Lung (tissue), 12 donors: ENCODE results near the gene SMYD2. TPM values are rescaled to one million over a fixed set of nuclear protein-coding genes. Genes with fewer than 3 reads are reported as not detected.

Experiments
- ATAC-seq: fragments of 200-7000 bp; cut with Tn5 transposase; one replicate; pipeline ENCODE4 v1.9.1; 2020; ENCODE audit warnings: moderate number of reproducible peaks; ENCODE audit not compliant: insufficient read depth, low FRiP score
- DNase-seq, 3 donors: peaks; one replicate each; pipeline ENCODE4 v3.0.0-alpha.2; 2013 to 2017
- H3K27ac ChIP-seq, 2 donors: one replicate each; pipeline ENCODE4 v1.5.1; 2013; ENCODE audit warnings: mild to moderate bottlenecking in 2 of 2, moderate library complexity in 2 of 2, control low read depth in 1 of 2, inconsistent platforms in 1 of 2, low read depth in 1 of 2, low read length in 1 of 2
- H3K27me3 ChIP-seq, 3 donors: one replicate each; pipeline ENCODE4 v1.5.1; 2013; ENCODE audit warnings: low read length in 2 of 3; ENCODE audit not compliant: control insufficient read depth in 3 of 3, insufficient read depth in 3 of 3
- H3K36me3 ChIP-seq, 4 donors: one replicate each; pipeline ENCODE4 v1.5.1; 2013; ENCODE audit warnings: low read length in 4 of 4, mild to moderate bottlenecking in 1 of 4, moderate library complexity in 1 of 4; ENCODE audit not compliant: control insufficient read depth in 4 of 4, insufficient read depth in 4 of 4
- H3K4me1 ChIP-seq, 5 donors: one replicate each; pipeline ENCODE4 v1.5.1; 2013; ENCODE audit warnings: low read length in 5 of 5, mild to moderate bottlenecking in 2 of 5, moderate library complexity in 1 of 5; ENCODE audit not compliant: control insufficient read depth in 5 of 5, insufficient read depth in 5 of 5
- H3K4me3 ChIP-seq: one replicate; pipeline ENCODE4 v1.5.1; 2013; ENCODE audit warnings: mild to moderate bottlenecking, control low read depth, moderate library complexity
- H3K9ac ChIP-seq, 2 donors: one replicate each; pipeline ENCODE4 v1.5.1; 2013; ENCODE audit warnings: low read length in 2 of 2, control low read depth in 1 of 2; ENCODE audit not compliant: insufficient read depth in 1 of 2
- H3K9me3 ChIP-seq, 4 donors: one replicate each; pipeline ENCODE4 v1.5.1; 2013; ENCODE audit warnings: low read length in 3 of 4, mild to moderate bottlenecking in 1 of 4, moderate library complexity in 1 of 4; ENCODE audit not compliant: control insufficient read depth in 4 of 4, insufficient read depth in 3 of 4
- WGBS, 2 donors: extraction: QIAGEN DNeasy Blood & Tissue Kit; methylation state at CpG; one replicate each; pipeline ENCODE4 v1.1.7; 2013; 5-methylcytosine and 5-hydroxymethylcytosine counted together
- polyA plus RNA-seq, 2 donors: library from polyadenylated mRNA; stranded (reverse); fragments of 200-250 nt; gene quantifications; one replicate each; pipeline ENCODE4 v1.2.1, GENCODE V29; 2013
- total RNA-seq, 2 donors: library from RNA; depleted of rRNA in 1 of 2; stranded (reverse); fragments of >200 nt in 1 of 2; gene quantifications; one replicate each; pipeline ENCODE4 v1.2.1, GENCODE V29; 2014 to 2021
- TF ChIP-seq, protein P1 (sequence below): IDR thresholded peaks from 2 replicates; pipeline ENCODE4 v1.5.1; 2012; ENCODE audit warnings: mild to moderate bottlenecking; ENCODE audit errors: control extremely low read depth, extremely low read depth
- donor health status: control.
- donor health status: control.
- donor health status: Bipolar disorder and iron deficiency.
- donor health status: healthy.
- donor health status: DM: yes; HTN: yes; CAD: no.

Gene SMYD2
- total and polyA plus RNA-seq, 4 donors, result 20.6 to 48.6 (median 28.2) TPM

DNA sequence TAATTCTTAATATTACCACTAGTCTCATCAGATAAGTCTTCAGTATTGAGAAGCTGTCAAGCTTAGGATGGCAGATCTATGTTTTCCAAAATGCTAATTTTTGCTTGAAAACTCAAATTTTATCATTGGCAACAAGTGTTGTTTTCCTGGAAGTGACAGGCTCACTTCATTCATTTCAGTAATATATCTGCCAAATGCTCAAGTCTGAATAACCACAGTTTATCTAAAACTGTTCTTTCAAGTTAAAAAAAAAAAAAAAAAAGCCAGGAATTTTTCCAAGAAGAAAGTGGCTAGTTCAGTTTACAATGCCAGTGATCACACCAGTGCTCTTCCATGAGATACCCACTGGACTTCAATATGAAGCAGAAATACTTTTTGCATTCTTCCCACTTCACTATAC lies 20.6 kb downstream of the SMYD2 start:
- Histone ChIP-seq H3K4me3 (no peak overlapping the region), H3K27ac (no peak overlapping the region), H3K27me3 (no peaks in the 10 kb centered on the region), H3K36me3 (peaks cover 0 to 2% (median 0%) of the 10 kb centered on the region in 4 donors), H3K4me1 (peaks cover 0 to 27% (median 11%) of the 10 kb centered on the region in 5 donors), H3K9me3 (no peaks in the 10 kb centered on the region), H3K9ac (no peak overlapping the region)
- TF ChIP-seq, protein P1, sequence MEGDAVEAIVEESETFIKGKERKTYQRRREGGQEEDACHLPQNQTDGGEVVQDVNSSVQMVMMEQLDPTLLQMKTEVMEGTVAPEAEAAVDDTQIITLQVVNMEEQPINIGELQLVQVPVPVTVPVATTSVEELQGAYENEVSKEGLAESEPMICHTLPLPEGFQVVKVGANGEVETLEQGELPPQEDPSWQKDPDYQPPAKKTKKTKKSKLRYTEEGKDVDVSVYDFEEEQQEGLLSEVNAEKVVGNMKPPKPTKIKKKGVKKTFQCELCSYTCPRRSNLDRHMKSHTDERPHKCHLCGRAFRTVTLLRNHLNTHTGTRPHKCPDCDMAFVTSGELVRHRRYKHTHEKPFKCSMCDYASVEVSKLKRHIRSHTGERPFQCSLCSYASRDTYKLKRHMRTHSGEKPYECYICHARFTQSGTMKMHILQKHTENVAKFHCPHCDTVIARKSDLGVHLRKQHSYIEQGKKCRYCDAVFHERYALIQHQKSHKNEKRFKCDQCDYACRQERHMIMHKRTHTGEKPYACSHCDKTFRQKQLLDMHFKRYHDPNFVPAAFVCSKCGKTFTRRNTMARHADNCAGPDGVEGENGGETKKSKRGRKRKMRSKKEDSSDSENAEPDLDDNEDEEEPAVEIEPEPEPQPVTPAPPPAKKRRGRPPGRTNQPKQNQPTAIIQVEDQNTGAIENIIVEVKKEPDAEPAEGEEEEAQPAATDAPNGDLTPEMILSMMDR, result no peak
- ATAC-seq (no peak), DNase-seq (no peak)

GRCh38 chr1:214303141-214303930 lies 22.4 kb downstream of the SMYD2 start:
- no peak for ATAC-seq
- no peaks in the 10 kb centered on the region for H3K9me3 ChIP-seq
- TF ChIP-seq, protein P1, result no peak
- peaks cover 0 to 2% (median 0%) of the 10 kb centered on the region in 4 donors for H3K36me3 ChIP-seq
- no peak overlapping the region for H3K27ac ChIP-seq
- peak in 2 of 3 donors; percentile 29 to 57 for DNase-seq
- WGBS, 2 donors, result 65 to 74% methylated on average over 25 of the region's 25 CpGs
- peaks cover 0 to 15% (median 11%) of the 10 kb centered on the region in 5 donors for H3K4me1 ChIP-seq
- no peaks in the 10 kb centered on the region for H3K27me3 ChIP-seq
- no peak overlapping the region for H3K4me3 ChIP-seq
- no peak overlapping the region for H3K9ac ChIP-seq

DNA sequence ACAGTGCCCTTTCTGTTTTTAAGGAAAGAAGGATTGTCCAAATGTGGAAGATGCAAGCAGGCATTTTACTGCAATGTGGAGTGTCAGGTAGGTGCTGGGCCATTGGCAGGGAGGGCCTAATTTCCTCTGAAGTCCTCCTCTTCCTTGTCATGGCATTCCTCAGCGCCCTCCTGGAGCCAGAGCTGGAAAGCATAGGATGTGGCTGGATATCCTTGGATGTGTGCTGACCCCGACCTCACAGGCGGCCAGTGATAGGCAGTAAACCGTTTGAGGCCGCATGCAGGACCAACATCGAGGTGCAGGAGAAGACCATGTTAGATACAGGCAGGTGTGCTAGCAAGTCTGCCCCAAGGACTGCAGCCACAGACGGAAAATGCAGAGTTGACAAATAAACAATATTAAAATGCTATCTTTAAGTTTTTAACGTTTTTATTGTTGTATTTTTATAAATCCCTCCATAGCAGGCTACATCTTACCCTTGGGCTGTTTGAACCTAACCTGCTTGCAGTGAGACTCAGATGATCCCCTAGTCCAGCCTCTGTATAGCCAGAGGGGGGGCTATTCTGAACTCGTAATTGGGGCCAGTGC lies 24.3 kb downstream of the SMYD2 start:
- ATAC-seq (no peak), DNase-seq (no peak)
- peaks cover 0 to 15% (median 11%) of the 10 kb centered on the region in 5 donors for H3K4me1 ChIP-seq
- H3K4me3 ChIP-seq, result no peak overlapping the region
- H3K9ac ChIP-seq, result no peak overlapping the region
- no peak overlapping the region for H3K27ac ChIP-seq
- H3K9me3 ChIP-seq, result no peaks in the 10 kb centered on the region
- 93% methylated on average over 9 of the region's 9 CpGs for WGBS, 2 donors
- no peaks in the 10 kb centered on the region for H3K27me3 ChIP-seq
- TF ChIP-seq, protein P1, result no peak
- peaks cover 0 to 2% (median 0%) of the 10 kb centered on the region in 4 donors for H3K36me3 ChIP-seq
